Spinal cord (tissue), 10 donors: ENCODE data around the gene PPM1E. TPM values are rescaled to one million over a fixed set of nuclear protein-coding genes. Genes with fewer than 3 reads are reported as not detected.

ENCODE experiments used
- DNase-seq, 6 donors: peaks; one replicate each; pipeline versions ENCODE4 v3.0.0 to v3.0.0-alpha.2; 2013 to 2015; ENCODE audit warnings: low spot score in 6 of 6, low read depth in 4 of 6
- H3K27ac ChIP-seq: one replicate; pipeline ENCODE4 v1.5.1; 2013; ENCODE audit warnings: low read depth, low read length, control low read depth
- H3K27me3 ChIP-seq: one replicate; pipeline ENCODE4 v1.6.1; 2013; ENCODE audit warnings: low read length; ENCODE audit not compliant: control insufficient read depth, insufficient read depth
- H3K36me3 ChIP-seq: one replicate; pipeline ENCODE4 v1.6.1; 2013; ENCODE audit warnings: low read length; ENCODE audit not compliant: control insufficient read depth, insufficient read depth
- H3K4me1 ChIP-seq: one replicate; pipeline ENCODE4 v1.6.1; 2013; ENCODE audit warnings: low read length; ENCODE audit not compliant: control insufficient read depth, insufficient read depth
- H3K4me3 ChIP-seq: one replicate; pipeline ENCODE4 v1.5.1; 2013; ENCODE audit warnings: low read depth, low read length, control low read depth
- H3K9me3 ChIP-seq: one replicate; pipeline ENCODE4 v1.6.1; 2013; ENCODE audit warnings: low read length; ENCODE audit not compliant: control insufficient read depth, insufficient read depth
- WGBS: methylation state at CpG from one replicate; pipeline ENCODE4 v1.1.5; 2013; ENCODE audit warnings: missing lambda C conversion rate; ENCODE audit not compliant: insufficient coverage; 5-methylcytosine and 5-hydroxymethylcytosine counted together
- long read RNA-seq, 4 donors: transcript quantifications; one replicate each; lab custom pipeline, GENCODE V29; 2026
- polyA plus RNA-seq, 2 donors: library from polyadenylated mRNA; unstranded; fragments of 120-200 nt; gene quantifications; one replicate each; pipeline ENCODE4 v1.2.1, GENCODE V29; 2013; ENCODE audit not compliant: insufficient read length in 2 of 2
- total RNA-seq, 2 donors: library from RNA; depleted of rRNA in 1 of 2; stranded (reverse); fragments of 120-200 nt in 1 of 2; fragments of >200 nt in 1 of 2; gene quantifications; one replicate each; pipeline versions ENCODE4 v1.2.3 to v1.2.4, GENCODE V29; 2013 to 2014
- donor health status: healthy.

The PPM1E gene
- 10 to 100 TPM; 10.9 to 42.0 TPM for total RNA-seq
- 10 to 100 TPM; 26.6 to 38.6 TPM for polyA plus RNA-seq
- long read RNA-seq, donor 1, full-length matches to known transcripts = 7 of 14 reads
- long read RNA-seq, donor 1, partial matches to known transcripts = 7 of 14 reads
- long read RNA-seq, donor 1, other reads (novel, unspliced or antisense) = 0 of 14 reads
- long read RNA-seq, donor 2, full-length matches to known transcripts = 2 of 2 reads
- long read RNA-seq, donor 2, partial matches to known transcripts = 0 of 2 reads
- long read RNA-seq, donor 2, other reads (novel, unspliced or antisense) = 0 of 2 reads
- long read RNA-seq, donor 3, full-length matches to known transcripts = 1 of 16 reads
- long read RNA-seq, donor 3, partial matches to known transcripts = 15 of 16 reads
- long read RNA-seq, donor 3, other reads (novel, unspliced or antisense) = 0 of 16 reads
- long read RNA-seq, donor 4 = 0 reads

DNA sequence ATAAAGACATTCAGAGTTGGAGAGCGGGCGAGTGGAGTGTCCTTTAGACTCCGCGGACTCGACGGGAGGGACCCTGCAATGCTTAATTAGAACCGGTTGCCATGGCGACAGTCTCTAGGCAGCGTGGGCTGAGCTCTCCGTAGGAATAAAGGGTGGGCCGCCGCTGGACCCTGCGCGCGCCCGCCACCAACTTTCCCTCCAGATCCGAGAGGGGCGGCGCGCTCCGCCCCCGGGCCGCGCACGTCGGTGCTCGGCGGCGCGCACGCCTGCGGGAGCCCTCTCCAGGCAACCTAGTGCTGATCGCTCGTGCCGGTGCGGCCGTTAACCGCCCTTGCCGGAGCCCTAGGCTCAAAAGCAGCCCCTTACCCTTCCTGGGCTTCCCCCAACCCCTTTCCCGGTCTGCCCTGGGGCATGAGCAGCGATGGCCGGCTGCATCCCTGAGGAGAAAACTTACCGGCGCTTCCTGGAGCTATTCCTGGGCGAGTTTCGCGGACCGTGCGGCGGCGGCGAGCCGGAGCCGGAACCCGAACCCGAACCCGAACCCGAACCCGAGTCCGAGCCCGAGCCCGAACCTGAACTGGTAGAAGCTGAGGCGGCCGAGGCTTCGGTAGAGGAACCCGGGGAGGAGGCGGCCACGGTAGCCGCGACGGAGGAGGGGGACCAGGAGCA lies at the start of gene PPM1E:
Gene PPM1E (plus strand): TSS at position 278 of the 669 bp plus-strand sequence.
- peak within 1 kb of the TSS; percentile 75 for H3K27ac ChIP-seq
- under 1% methylated on average over 71 of the region's 71 CpGs for WGBS
- H3K4me3 ChIP-seq = peak within 1 kb of the TSS; percentile 79

DNA sequence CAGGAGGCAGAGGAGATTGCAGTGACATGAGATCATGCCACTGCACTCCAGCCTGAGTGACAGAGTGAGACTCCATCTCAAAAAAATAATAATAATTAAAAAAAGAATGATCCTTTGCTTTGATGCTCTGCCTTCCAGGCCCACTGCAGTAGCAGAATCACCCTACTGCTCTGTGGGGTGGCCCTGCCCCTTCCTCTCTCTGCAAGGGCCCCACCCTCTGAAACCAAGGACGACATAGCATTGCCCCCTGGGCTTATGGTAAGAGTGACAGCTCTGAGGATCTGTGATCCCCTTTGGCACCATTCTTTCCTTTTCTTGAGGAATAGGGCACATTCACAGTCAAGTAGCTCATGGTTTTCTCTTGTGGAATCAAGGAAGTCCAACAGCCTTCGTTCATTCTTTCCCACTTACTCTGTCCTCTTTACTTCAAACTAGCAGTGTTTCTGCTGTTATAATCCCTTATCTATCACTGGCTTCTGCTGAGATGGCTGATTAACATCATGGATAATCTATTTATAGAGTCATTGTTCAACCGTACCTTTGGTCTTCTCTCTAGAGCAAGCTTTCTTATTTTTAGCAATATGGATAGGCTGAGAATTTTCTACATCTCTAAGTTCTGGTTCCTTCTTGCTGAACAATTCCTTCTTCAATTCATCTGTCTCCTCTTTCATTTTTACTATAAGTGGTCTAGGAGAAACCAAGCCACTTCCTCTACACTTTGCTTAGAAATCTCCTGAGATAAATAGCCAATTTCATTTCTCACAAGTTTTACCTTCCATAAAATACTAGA lies 49.1 kb upstream of the PPM1E start:
- H3K9me3 ChIP-seq = no peaks in the 10 kb centered on the region
- H3K27me3 ChIP-seq = no peaks in the 10 kb centered on the region
- no peak overlapping the region for H3K27ac ChIP-seq
- peaks cover 27% of the 10 kb centered on the region for H3K36me3 ChIP-seq
- H3K4me1 ChIP-seq = no peaks in the 10 kb centered on the region
- no peak overlapping the region for H3K4me3 ChIP-seq
- WGBS = 100% methylated on average over 1 of the region's 3 CpGs
- no peak for DNase-seq

More for the DNA sequence above, at the start of gene PPM1E:
- Histone ChIP-seq H3K27me3 (no peaks in the 10 kb centered on the region), H3K36me3 (peaks cover 2% of the 10 kb centered on the region), H3K4me1 (peaks cover 19% of the 10 kb centered on the region), H3K9me3 (no peaks in the 10 kb centered on the region)
- peak; percentile 81 to 98 (median 92) for DNase-seq

DNA sequence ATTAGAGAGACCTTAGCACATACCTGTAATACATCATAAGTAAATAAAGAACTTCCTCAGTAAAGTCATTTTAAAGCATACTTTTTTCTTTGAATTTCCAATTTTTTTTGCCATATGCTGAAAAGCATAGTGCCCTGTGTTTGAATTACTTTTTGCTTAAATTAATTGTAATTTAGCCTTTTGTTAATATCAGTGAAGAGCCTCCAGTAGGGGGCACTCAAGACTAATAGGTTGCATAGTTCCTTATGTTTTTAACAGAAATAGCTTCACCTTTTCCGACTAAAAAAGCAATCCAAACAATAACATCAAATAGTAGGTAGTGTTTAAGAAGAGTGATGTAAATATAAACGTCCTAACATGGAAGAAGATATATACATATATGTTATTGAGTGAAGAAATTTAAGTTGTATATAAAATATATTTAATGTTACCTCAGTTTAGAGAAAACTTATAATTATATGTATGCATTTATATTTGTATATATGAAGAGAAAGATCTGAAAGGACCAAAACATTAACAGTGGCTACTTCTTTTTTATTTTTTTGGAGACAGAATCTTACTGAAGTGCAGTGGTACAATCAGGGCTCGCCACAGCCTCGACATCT lies 44.6 kb upstream of the PPM1E start:
- no CpG with 5 or more reads among the region's 4 CpGs for WGBS
- Histone ChIP-seq H3K4me1 (no peaks in the 10 kb centered on the region), H3K4me3 (no peak overlapping the region), H3K27me3 (no peaks in the 10 kb centered on the region), H3K36me3 (peaks cover 24% of the 10 kb centered on the region), H3K27ac (no peak overlapping the region), H3K9me3 (no peaks in the 10 kb centered on the region)
- DNase-seq = peak; percentile 21 to 92 (median 60)

DNA sequence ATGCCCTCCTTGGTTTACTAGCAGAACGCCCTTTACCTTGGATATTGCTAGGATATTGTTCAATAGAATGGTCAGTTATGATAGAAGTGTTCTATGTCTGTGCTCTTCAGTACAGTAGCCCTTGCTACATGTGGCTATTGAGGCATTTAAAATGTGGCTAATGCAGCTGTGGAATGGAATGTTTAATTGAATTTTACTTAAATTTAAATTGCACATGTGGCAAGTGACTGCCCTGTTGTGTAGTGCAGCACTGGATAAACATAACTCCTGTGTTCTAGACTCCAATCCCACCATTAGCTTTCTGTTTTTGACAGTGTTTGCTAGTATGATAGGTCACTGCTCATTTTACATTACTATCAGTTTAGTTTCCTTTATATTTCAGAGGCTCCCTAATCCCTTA lies 33.4 kb upstream of the PPM1E start:
- Histone ChIP-seq H3K36me3 (peaks cover 20% of the 10 kb centered on the region), H3K4me3 (no peak overlapping the region)
- 86% methylated on average over 1 of the region's 1 CpG for WGBS

DNA sequence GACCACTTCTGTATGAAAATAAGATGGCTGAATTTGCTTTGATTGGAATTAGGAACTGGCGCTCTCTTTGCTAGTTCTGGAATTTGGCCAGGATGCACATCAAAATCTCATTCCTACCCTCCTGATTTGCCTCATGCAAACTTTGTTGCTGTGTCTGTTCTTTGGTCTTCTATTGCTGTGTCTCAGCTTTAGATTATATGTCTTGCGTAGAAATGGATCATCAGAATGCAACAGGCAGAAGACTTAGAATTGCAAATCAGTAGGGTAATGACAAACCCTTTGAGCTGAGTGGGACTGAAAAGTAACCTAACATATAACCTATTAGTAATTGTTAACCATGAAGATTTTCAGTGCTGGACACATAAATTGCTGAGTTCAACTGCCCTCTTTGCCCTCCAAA lies 33.0 kb upstream of the PPM1E start:
- no peaks in the 10 kb centered on the region for H3K27me3 ChIP-seq
- no peak for DNase-seq
- no peaks in the 10 kb centered on the region for H3K4me1 ChIP-seq
- peaks cover 20% of the 10 kb centered on the region for H3K36me3 ChIP-seq
- no peak overlapping the region for H3K27ac ChIP-seq
- no CpG with 5 or more reads among the region's 2 CpGs for WGBS
- no peak overlapping the region for H3K4me3 ChIP-seq
- H3K9me3 ChIP-seq = no peaks in the 10 kb centered on the region

More for the DNA sequence above, 33.4 kb upstream of the PPM1E start:
- Histone ChIP-seq H3K4me1 (no peaks in the 10 kb centered on the region), H3K27me3 (no peaks in the 10 kb centered on the region), H3K9me3 (no peaks in the 10 kb centered on the region), H3K27ac (no peak overlapping the region)
- no peak for DNase-seq

DNA sequence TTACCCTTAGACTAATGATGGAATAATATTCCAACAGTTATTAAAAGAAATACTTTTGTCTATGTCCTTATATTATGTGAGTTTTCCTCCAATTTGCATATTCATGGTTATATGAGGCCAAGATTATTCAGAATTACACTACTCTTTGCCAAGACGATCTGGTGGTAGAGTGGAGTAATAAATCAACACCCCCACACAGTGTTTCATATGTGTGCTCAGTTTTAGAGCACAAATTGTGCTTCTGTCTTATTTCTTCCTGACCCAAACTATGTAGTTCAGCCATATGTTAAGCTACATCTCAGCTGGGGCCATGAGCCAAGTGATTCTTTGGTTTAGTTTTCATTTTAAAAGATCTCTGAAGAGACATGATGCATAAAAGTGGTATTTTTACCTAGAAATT lies 26.9 kb upstream of the PPM1E start:
- Histone ChIP-seq H3K36me3 (no peaks in the 10 kb centered on the region), H3K9me3 (no peaks in the 10 kb centered on the region), H3K27ac (no peak overlapping the region), H3K4me1 (no peaks in the 10 kb centered on the region), H3K4me3 (no peak overlapping the region), H3K27me3 (no peaks in the 10 kb centered on the region)
- DNase-seq = peak in 1 of 6 donors; percentile 43
- WGBS = no CpG with 5 or more reads among the region's 1 CpG

DNA sequence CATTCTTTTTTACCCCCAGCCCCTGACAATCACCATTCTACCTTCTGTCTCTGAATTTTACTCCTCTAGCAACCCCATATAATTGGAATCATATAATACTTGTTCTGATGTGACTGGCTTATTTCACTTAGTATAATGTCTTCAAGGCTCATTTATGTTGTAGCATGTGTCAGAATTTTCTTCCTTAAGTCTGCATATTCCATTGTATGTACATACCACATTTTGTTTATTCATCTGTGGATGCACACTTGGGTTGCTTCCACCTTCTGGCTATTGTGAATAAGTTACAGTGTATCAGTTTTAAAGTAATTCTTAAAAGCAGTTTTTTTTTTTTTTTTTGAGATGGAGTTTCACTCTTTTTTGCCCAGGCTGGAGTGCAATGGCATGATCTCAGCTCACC lies 24.7 kb upstream of the PPM1E start:
- no peak overlapping the region for H3K27ac ChIP-seq
- H3K36me3 ChIP-seq = peaks cover 3% of the 10 kb centered on the region
- no peak for DNase-seq
- no peak overlapping the region for H3K4me3 ChIP-seq
- H3K4me1 ChIP-seq = no peaks in the 10 kb centered on the region
- H3K9me3 ChIP-seq = no peaks in the 10 kb centered on the region
- H3K27me3 ChIP-seq = no peaks in the 10 kb centered on the region

DNA sequence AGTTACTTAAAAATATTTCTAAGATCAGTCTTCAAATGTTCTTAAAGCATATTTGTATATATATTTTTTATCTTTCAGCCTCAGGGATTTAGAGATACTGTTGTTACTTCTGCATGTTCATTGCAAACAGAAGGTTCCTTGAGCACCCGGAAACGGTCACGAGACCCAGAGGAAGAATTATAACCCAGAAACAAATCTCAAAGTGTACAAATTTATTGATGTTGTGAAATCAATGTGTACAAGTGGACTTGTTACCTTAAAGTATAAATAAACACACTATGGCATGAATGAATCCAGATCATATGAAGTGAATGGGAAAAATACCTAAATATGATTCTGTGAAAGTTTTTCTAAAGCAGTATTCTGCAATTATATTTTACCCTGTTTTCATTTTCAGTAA lies 21.6 kb upstream of the PPM1E start:
- Histone ChIP-seq H3K27ac (no peak overlapping the region), H3K4me1 (no peaks in the 10 kb centered on the region), H3K4me3 (no peak overlapping the region), H3K9me3 (no peaks in the 10 kb centered on the region), H3K27me3 (no peaks in the 10 kb centered on the region), H3K36me3 (peaks cover 3% of the 10 kb centered on the region)
- no peak for DNase-seq
- no CpG with 5 or more reads among the region's 3 CpGs for WGBS

DNA sequence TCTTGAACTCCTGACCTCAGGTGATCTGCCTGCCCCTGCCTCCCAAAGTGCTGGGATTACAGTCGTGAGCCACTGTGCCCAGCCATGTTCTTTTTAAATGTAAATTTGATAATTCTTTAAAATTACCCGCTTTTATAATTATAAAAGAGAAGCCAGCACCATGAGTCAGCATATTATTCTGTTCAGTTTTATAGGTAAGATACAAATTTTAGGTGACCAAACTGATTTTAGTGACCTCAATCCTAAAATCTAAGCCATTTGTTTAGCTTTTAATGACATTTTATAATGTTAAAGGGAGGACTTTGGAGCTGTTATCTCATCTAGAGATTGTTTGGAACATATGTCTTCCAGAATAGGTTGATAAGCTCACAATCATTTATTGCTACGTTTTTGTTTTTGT lies 20.8 kb upstream of the PPM1E start:
- no peaks in the 10 kb centered on the region for H3K27me3 ChIP-seq
- no peak overlapping the region for H3K27ac ChIP-seq
- 86% methylated on average over 1 of the region's 3 CpGs for WGBS
- DNase-seq = no peak
- no peaks in the 10 kb centered on the region for H3K4me1 ChIP-seq
- peaks cover 3% of the 10 kb centered on the region for H3K36me3 ChIP-seq
- H3K4me3 ChIP-seq = no peak overlapping the region
- H3K9me3 ChIP-seq = no peaks in the 10 kb centered on the region
